Osteocyte (in vitro differentiated cells): ENCODE results near the gene PPIP5K1. TPM values are rescaled to one million over a fixed set of nuclear protein-coding genes. Genes with fewer than 3 reads are reported as not detected.

ENCODE experiments used
- DNase-seq: peaks from one replicate; pipeline ENCODE4 v3.0.0; 2021; ENCODE audit warnings: mixed read lengths; ENCODE audit not compliant: unreplicated experiment; ENCODE audit errors: extremely low spot score
- H3K27ac Mint-ChIP-seq: one replicate; pipeline ENCODE4 v1.8.0; 2021; ENCODE audit warnings: mild to moderate bottlenecking, mixed read lengths; ENCODE audit not compliant: unreplicated experiment
- H3K27me3 Mint-ChIP-seq: one replicate; pipeline ENCODE4 v1.8.0; 2021; ENCODE audit warnings: mixed read lengths; ENCODE audit not compliant: unreplicated experiment
- H3K36me3 Mint-ChIP-seq: one replicate; pipeline ENCODE4 v1.8.0; 2021; ENCODE audit warnings: mixed read lengths; ENCODE audit not compliant: unreplicated experiment
- H3K4me1 Mint-ChIP-seq: one replicate; pipeline ENCODE4 v1.8.0; 2021; ENCODE audit warnings: mixed read lengths; ENCODE audit not compliant: unreplicated experiment
- H3K4me3 Mint-ChIP-seq: one replicate; pipeline ENCODE4 v1.8.0; 2021; ENCODE audit warnings: mild to moderate bottlenecking, moderate library complexity, mixed read lengths; ENCODE audit not compliant: unreplicated experiment
- H3K9me3 Mint-ChIP-seq: one replicate; pipeline ENCODE4 v1.8.0; 2021; ENCODE audit warnings: mixed read lengths; ENCODE audit not compliant: unreplicated experiment
- CTCF ChIP-seq: fragments of 200-600 bp; sonication (generic); IDR thresholded peaks from 2 replicates; pipeline ENCODE4 v1.5.0; 2021; ENCODE audit warnings: antibody characterized with exemption, mild to moderate bottlenecking, moderate library complexity
- total RNA-seq: library from RNA; stranded (reverse); gene quantifications from 2 replicates; pipeline ENCODE4 v1.2.1, GENCODE V29; 2021

The PPIP5K1 gene
- total RNA-seq, 1 donor from 2014 or later: 34.5 TPM

DNA sequence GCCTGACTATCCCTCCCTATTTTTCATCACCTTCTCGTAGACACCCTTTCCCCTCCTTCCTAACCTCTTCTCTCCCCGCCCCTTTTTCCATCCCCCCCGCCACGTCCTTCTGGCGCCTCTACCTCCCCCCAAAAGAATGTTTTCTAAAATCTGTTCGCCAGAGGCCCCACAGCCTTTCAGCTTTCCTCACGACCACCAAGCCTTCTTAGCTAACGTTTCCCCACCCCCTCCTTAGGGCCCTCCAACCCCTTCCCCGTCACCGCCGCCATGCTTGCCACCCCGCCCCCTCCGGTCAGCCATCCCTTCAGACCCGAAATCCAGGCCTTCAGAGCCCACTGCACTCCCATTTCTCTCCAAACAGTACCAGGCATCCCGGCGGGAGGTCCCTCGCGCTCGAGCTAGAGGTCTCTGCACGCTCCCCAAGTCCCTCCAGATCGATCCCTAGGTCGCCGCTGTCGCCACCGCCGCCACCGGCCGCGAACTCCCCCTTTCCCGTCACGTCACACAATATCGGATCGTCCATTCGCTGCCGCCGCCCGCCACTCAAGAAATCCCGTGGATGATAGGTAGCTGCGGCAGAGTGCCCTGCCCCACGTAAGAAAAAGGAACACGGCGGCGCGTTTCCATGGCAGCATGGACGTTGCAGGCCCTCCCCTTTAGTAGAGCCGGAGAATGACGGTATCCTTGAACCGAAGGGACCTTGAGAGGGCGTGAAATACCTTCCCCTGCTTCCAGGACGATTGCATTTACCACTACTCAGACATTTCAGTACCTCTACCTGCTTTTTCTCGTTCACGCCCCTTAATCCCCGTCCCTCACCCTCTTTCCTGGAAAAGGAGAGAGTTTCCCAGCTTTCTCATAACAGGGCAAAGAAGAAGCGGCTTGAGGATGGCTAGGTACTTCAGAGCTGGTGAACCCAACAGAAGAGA lies 97.1 kb downstream of the PPIP5K1 start, which contains the start of gene TP53BP1:
TSS of gene TP53BP1 (minus strand) at position 484 of the 929 bp plus-strand sequence. CDS start at position 371, 113 bp downstream.
- H3K4me3 Mint-ChIP-seq: peak within 1 kb of the TSS; percentile 97
- H3K27me3 Mint-ChIP-seq: no peaks in the 10 kb centered on the region
- H3K36me3 Mint-ChIP-seq: peaks cover 22% of the 10 kb centered on the region
- DNase-seq: peak; percentile 96
- H3K9me3 Mint-ChIP-seq: no peaks in the 10 kb centered on the region
- peaks cover 19% of the 10 kb centered on the region for H3K4me1 Mint-ChIP-seq
- peak within 1 kb of the TSS; percentile 98 for H3K27ac Mint-ChIP-seq
- TF ChIP-seq CTCF: no peak

- H3K36me3 Mint-ChIP-seq: peaks cover 24% of the 10 kb centered on the region
- no peak for TF ChIP-seq CTCF
- peaks cover 19% of the 10 kb centered on the region for H3K4me1 Mint-ChIP-seq
- H3K27ac Mint-ChIP-seq: peak overlapping the region; percentile 98
- no peaks in the 10 kb centered on the region for H3K9me3 Mint-ChIP-seq
- peak overlapping the region; percentile 97 for H3K4me3 Mint-ChIP-seq
- no peaks in the 10 kb centered on the region for H3K27me3 Mint-ChIP-seq
- DNase-seq: no peak
Measured at GRCh38 chr15:43492266-43492665, 97.7 kb downstream of the PPIP5K1 start.

DNA sequence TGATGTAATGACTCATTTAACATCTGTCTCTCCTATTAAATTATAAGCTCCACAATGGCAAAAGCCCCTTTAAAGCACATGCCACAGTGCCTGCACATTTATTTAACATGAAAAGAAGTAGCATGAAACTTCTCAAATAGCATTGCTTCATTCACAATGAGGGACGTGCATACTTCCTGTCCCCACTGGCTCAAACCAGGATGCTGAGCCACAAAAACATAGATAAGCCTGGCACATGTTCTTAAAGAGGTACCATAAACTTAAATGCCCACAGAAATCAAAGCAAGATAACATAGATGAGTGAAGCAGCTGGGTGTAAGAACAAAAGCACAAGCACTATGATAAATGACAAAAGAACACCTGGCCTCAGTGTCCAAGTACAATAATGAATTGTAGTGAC lies 100.8 kb downstream of the PPIP5K1 start:
- DNase-seq: no peak
- Mint-ChIP-seq H3K9me3 (no peaks in the 10 kb centered on the region), H3K27ac (no peak overlapping the region), H3K4me3 (no peak overlapping the region), H3K27me3 (no peaks in the 10 kb centered on the region), H3K36me3 (peaks cover 33% of the 10 kb centered on the region), H3K4me1 (peaks cover 19% of the 10 kb centered on the region)
- TF ChIP-seq CTCF: no peak

GRCh38 chr15:43488790-43489189 lies 101.2 kb downstream of the PPIP5K1 start:
- H3K9me3 Mint-ChIP-seq: no peaks in the 10 kb centered on the region
- H3K36me3 Mint-ChIP-seq: peaks cover 34% of the 10 kb centered on the region
- H3K27me3 Mint-ChIP-seq: no peaks in the 10 kb centered on the region
- DNase-seq: no peak
- TF ChIP-seq CTCF: no peak
- no peak overlapping the region for H3K4me3 Mint-ChIP-seq
- no peak overlapping the region for H3K27ac Mint-ChIP-seq
- peaks cover 19% of the 10 kb centered on the region for H3K4me1 Mint-ChIP-seq

DNA sequence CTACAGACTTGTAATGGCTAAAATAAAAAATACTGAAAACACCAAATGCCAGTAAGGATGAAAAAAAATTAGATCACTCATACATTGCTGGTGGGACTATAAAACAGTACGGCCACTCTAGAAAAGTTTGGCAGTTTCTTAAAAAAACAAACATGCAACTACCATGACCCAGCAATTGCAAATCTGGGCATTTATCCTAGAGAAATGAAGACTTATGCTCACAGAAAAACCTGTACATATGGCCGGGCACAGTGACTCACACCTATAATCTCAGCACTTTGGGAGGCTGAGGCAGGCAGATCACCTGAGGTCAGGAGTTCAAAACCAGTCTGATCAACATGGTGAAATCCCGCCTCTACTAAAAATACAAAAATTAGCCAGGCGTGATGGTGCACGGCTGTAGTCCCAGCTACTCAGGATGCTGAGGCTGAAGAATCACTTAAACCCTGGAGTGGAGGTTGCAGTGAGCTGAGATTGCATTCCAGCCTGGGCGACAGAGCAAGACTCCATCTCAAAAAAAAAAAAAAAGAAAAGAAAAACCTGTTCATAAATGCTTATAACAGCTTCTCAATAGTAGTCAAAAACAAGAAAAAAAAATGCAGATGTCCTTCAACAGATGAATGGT lies 102.6 kb downstream of the PPIP5K1 start:
- no peak for TF ChIP-seq CTCF
- H3K27me3 Mint-ChIP-seq: no peaks in the 10 kb centered on the region
- peaks cover 10% of the 10 kb centered on the region for H3K4me1 Mint-ChIP-seq
- H3K4me3 Mint-ChIP-seq: no peak overlapping the region
- no peaks in the 10 kb centered on the region for H3K9me3 Mint-ChIP-seq
- no peak overlapping the region for H3K27ac Mint-ChIP-seq
- no peak for DNase-seq
- H3K36me3 Mint-ChIP-seq: peaks cover 33% of the 10 kb centered on the region
